H1 (cell line): Measurements from ENCODE around the gene CCDC124. TPM values are rescaled to one million over a fixed set of nuclear protein-coding genes. Genes with fewer than 3 reads are reported as not detected.

ENCODE experiments used
- BCL11A ChIP-seq, 2 experiments: IDR thresholded peaks; one replicate each; pipeline ENCODE4 v1.6.1; 2011; ENCODE audit warnings: low read depth in 2 of 2, low read length in 2 of 2, mild to moderate bottlenecking in 2 of 2
- CBX8 ChIP-seq: fragments of 300-800, 300-1000 bp; sonication (generic); IDR thresholded peaks from 2 replicates; pipeline ENCODE4 v1.7.1; 2016; ENCODE audit warnings: low read depth, low read length, borderline replicate concordance
- CTBP2 ChIP-seq: IDR thresholded peaks from 2 replicates; pipeline ENCODE4 v1.7.0; 2011; ENCODE audit warnings: borderline replicate concordance, mild to moderate bottlenecking, moderate library complexity, mixed read lengths, low read length; ENCODE audit not compliant: insufficient read depth, insufficient read length
- KDM4A ChIP-seq: IDR thresholded peaks from one replicate; pipeline ENCODE4 v1.7.1; 2012; ENCODE audit warnings: low read depth, mild to moderate bottlenecking, moderate library complexity, low read length, inconsistent platforms; ENCODE audit not compliant: severe bottlenecking
- polyA plus RNA-seq, 7 experiments: library from polyadenylated mRNA; depleted of rRNA in 3 of 7; stranded (reverse) in 5 of 7; unstranded in 2 of 7; fragments of >200 nt in 5 of 7; fragments of 200-250 nt in 2 of 7; gene quantifications; 1 replicate in 5 of 7; 2 replicates in 1 of 7; 4 replicates in 1 of 7; pipeline versions ENCODE4 v1.2.1 to v1.2.3, GENCODE V29; 2011 to 2013; ENCODE audit warnings: missing spikeins in 2 of 7, mixed read lengths in 2 of 7
- total RNA-seq: library from RNA; stranded (reverse); fragmentation: NEBNext Ultra II Directional; extraction: Animal tissue kit (Norgen Biotek cat#: 25700); gene quantifications from 2 replicates; pipeline ENCODE4 v1.2.1, GENCODE V29; 2021
- TF ChIP-seq, protein P1 (sequence below): fragments of 300-600 bp; sonication (generic); IDR thresholded peaks from 2 replicates; pipeline ENCODE4 v1.7.1; 2012; ENCODE audit warnings: low read length, moderate library complexity, mild to moderate bottlenecking, inconsistent platforms; ENCODE audit not compliant: insufficient replicate concordance

The CCDC124 gene
- total and polyA plus RNA-seq, 2 of the 8 experiments (the other 6 are each of a cell fraction or from before 2014, with no cell fraction given) = 95.2 to 103 TPM

DNA sequence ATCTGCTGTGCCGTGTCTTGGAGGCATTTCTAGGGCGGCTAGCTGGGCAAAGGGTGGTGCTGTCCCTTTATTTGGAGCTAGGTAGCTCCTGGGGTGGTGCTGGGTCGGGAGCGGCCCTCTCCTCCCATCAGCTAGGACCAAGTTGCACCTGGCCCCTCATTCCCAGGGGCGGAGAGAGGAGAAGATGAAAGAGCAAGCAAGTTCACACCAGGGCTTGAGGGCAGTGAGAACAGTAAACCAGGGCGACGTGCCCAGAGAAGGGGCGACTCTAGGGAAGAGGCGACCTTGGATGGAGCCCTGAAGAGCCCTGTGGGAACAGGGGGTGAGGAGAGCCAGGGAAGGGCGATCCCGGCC, 17.1 kb downstream of the CCDC124 start (continued):
- TF ChIP-seq BCL11A (IDR thresholded peaks at IDR 0.05; ENCODE audit: low read depth in 2 of 2, low read length in 2 of 2) (no peak), KDM4A (peak; percentile 39), CTBP2 (peak; percentile 26), CBX8 (no peak)
- TF ChIP-seq, protein P1, sequence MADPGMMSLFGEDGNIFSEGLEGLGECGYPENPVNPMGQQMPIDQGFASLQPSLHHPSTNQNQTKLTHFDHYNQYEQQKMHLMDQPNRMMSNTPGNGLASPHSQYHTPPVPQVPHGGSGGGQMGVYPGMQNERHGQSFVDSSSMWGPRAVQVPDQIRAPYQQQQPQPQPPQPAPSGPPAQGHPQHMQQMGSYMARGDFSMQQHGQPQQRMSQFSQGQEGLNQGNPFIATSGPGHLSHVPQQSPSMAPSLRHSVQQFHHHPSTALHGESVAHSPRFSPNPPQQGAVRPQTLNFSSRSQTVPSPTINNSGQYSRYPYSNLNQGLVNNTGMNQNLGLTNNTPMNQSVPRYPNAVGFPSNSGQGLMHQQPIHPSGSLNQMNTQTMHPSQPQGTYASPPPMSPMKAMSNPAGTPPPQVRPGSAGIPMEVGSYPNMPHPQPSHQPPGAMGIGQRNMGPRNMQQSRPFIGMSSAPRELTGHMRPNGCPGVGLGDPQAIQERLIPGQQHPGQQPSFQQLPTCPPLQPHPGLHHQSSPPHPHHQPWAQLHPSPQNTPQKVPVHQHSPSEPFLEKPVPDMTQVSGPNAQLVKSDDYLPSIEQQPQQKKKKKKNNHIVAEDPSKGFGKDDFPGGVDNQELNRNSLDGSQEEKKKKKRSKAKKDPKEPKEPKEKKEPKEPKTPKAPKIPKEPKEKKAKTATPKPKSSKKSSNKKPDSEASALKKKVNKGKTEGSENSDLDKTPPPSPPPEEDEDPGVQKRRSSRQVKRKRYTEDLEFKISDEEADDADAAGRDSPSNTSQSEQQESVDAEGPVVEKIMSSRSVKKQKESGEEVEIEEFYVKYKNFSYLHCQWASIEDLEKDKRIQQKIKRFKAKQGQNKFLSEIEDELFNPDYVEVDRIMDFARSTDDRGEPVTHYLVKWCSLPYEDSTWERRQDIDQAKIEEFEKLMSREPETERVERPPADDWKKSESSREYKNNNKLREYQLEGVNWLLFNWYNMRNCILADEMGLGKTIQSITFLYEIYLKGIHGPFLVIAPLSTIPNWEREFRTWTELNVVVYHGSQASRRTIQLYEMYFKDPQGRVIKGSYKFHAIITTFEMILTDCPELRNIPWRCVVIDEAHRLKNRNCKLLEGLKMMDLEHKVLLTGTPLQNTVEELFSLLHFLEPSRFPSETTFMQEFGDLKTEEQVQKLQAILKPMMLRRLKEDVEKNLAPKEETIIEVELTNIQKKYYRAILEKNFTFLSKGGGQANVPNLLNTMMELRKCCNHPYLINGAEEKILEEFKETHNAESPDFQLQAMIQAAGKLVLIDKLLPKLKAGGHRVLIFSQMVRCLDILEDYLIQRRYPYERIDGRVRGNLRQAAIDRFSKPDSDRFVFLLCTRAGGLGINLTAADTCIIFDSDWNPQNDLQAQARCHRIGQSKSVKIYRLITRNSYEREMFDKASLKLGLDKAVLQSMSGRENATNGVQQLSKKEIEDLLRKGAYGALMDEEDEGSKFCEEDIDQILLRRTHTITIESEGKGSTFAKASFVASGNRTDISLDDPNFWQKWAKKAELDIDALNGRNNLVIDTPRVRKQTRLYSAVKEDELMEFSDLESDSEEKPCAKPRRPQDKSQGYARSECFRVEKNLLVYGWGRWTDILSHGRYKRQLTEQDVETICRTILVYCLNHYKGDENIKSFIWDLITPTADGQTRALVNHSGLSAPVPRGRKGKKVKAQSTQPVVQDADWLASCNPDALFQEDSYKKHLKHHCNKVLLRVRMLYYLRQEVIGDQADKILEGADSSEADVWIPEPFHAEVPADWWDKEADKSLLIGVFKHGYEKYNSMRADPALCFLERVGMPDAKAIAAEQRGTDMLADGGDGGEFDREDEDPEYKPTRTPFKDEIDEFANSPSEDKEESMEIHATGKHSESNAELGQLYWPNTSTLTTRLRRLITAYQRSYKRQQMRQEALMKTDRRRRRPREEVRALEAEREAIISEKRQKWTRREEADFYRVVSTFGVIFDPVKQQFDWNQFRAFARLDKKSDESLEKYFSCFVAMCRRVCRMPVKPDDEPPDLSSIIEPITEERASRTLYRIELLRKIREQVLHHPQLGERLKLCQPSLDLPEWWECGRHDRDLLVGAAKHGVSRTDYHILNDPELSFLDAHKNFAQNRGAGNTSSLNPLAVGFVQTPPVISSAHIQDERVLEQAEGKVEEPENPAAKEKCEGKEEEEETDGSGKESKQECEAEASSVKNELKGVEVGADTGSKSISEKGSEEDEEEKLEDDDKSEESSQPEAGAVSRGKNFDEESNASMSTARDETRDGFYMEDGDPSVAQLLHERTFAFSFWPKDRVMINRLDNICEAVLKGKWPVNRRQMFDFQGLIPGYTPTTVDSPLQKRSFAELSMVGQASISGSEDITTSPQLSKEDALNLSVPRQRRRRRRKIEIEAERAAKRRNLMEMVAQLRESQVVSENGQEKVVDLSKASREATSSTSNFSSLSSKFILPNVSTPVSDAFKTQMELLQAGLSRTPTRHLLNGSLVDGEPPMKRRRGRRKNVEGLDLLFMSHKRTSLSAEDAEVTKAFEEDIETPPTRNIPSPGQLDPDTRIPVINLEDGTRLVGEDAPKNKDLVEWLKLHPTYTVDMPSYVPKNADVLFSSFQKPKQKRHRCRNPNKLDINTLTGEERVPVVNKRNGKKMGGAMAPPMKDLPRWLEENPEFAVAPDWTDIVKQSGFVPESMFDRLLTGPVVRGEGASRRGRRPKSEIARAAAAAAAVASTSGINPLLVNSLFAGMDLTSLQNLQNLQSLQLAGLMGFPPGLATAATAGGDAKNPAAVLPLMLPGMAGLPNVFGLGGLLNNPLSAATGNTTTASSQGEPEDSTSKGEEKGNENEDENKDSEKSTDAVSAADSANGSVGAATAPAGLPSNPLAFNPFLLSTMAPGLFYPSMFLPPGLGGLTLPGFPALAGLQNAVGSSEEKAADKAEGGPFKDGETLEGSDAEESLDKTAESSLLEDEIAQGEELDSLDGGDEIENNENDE = no peak
